ENCODE data around the gene AMMECR1. TPM values are rescaled to one million over a fixed set of nuclear protein-coding genes. Genes with fewer than 3 reads are reported as not detected.

Gene AMMECR1
- total RNA-seq, 4 donors from 2014 or later = 7.4 to 10.0 (median 8.2) TPM

DNA sequence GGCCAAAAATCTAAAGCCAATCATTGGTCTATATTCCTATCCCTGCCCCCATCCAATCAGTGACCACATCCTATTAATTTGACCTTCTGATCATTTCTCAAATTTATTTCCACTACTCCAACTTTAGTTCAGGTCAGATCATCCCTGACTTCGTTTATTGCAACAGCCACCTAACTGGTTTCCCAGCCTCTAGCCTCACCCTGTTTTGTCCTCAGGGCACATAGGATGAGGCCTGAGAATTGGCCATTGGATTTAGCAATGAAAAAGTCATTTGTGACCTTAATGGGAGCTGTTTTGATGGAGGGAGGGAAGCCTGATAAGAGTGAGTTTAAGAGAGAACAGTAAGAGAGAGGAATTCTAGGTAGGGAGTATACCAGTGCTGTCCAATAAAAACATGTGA, 155.0 kb downstream of the AMMECR1 start:
- Histone ChIP-seq H3K36me3 (no peaks in the 10 kb centered on the region), H3K9me3 (no peaks in the 10 kb centered on the region), H3K4me1 (no peaks in the 10 kb centered on the region), H3K27ac (no peak overlapping the region), H3K4me3 (no peak overlapping the region), H3K27me3 (no peaks in the 10 kb centered on the region)
- TF ChIP-seq, protein P1, sequence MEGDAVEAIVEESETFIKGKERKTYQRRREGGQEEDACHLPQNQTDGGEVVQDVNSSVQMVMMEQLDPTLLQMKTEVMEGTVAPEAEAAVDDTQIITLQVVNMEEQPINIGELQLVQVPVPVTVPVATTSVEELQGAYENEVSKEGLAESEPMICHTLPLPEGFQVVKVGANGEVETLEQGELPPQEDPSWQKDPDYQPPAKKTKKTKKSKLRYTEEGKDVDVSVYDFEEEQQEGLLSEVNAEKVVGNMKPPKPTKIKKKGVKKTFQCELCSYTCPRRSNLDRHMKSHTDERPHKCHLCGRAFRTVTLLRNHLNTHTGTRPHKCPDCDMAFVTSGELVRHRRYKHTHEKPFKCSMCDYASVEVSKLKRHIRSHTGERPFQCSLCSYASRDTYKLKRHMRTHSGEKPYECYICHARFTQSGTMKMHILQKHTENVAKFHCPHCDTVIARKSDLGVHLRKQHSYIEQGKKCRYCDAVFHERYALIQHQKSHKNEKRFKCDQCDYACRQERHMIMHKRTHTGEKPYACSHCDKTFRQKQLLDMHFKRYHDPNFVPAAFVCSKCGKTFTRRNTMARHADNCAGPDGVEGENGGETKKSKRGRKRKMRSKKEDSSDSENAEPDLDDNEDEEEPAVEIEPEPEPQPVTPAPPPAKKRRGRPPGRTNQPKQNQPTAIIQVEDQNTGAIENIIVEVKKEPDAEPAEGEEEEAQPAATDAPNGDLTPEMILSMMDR (IDR thresholded peaks at IDR 0.05) = no peak
- TF ChIP-seq POLR2A (IDR thresholded peaks at IDR 0.05) = no peak
- DNase-seq = no peak

DNA sequence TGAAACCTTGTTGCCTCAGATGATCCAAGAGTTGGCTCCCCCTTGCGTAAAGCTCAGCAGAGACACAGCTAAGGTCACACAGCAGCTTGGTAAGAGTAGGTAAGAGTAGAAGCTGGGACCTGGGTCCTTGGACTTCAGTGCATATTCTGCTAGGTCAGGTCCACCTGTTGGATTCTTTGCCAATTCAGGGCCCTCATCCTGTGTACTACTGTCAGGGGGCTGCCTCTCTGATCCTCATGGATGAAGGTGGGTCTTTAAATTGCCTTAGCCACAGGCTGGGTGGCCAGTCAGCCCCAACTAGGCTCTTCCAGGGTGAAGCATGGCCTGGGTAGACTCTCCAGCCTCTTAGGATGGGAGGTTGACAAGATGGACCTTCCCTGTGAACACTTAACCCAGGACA, 155.8 kb downstream of the AMMECR1 start:
- H3K27ac ChIP-seq = no peak overlapping the region
- no peak for DNase-seq
- H3K4me1 ChIP-seq = no peaks in the 10 kb centered on the region
- no peak overlapping the region for H3K4me3 ChIP-seq
- no peaks in the 10 kb centered on the region for H3K9me3 ChIP-seq
- H3K36me3 ChIP-seq = no peaks in the 10 kb centered on the region
- TF ChIP-seq POLR2A (IDR thresholded peaks at IDR 0.05) = no peak
- TF ChIP-seq, protein P1 (IDR thresholded peaks at IDR 0.05) = no peak
- H3K27me3 ChIP-seq = no peaks in the 10 kb centered on the region

DNA sequence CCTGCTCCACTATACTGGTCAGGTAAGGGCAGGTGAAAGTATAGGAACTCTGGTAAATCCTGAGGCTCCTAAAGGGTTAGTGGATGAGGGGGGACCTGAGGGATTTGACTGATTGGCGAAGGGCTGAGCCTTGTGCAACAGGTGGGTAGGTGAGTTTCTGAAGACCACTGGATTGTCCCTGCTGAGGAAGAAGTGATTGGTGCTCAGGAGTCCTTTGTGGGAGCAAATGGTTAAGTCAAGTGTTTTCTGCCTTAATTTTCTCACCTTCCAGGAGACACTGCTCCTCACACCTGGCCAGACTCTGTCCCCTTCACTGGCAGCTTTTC, 156.6 kb downstream of the AMMECR1 start:
- Histone ChIP-seq H3K36me3 (no peaks in the 10 kb centered on the region), H3K9me3 (no peaks in the 10 kb centered on the region), H3K27me3 (no peaks in the 10 kb centered on the region), H3K27ac (no peak overlapping the region), H3K4me1 (no peaks in the 10 kb centered on the region), H3K4me3 (no peak overlapping the region)
- DNase-seq = no peak
- TF ChIP-seq, protein P1 (IDR thresholded peaks at IDR 0.05) = no peak
- no peak for TF ChIP-seq POLR2A (IDR thresholded peaks at IDR 0.05)

DNA sequence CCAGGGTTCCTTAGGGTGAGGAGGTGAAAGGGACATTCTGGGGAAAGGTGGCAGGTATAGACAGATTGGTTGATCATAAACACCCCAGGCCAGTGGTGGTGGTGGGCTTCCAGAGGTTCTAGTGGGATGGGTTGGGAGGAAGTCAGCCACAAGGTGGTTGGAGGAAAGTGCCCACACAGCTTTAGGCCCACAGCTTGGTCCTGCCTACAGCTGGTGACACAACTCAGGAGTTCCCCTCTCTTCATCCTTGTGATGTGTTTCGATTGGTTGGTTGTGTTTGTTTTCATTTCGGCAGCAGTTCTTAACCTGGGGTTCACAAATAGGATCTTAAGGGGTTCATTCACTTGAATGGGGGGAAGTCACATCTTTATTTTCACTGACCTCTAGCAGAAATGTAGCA, 158.0 kb downstream of the AMMECR1 start:
- no peak overlapping the region for H3K4me3 ChIP-seq
- no peaks in the 10 kb centered on the region for H3K9me3 ChIP-seq
- no peaks in the 10 kb centered on the region for H3K36me3 ChIP-seq
- DNase-seq = no peak
- TF ChIP-seq, protein P1 (IDR thresholded peaks at IDR 0.05) = no peak
- no peak for TF ChIP-seq POLR2A (IDR thresholded peaks at IDR 0.05)
- H3K27me3 ChIP-seq = no peaks in the 10 kb centered on the region
- no peaks in the 10 kb centered on the region for H3K4me1 ChIP-seq
- H3K27ac ChIP-seq = no peak overlapping the region

DNA sequence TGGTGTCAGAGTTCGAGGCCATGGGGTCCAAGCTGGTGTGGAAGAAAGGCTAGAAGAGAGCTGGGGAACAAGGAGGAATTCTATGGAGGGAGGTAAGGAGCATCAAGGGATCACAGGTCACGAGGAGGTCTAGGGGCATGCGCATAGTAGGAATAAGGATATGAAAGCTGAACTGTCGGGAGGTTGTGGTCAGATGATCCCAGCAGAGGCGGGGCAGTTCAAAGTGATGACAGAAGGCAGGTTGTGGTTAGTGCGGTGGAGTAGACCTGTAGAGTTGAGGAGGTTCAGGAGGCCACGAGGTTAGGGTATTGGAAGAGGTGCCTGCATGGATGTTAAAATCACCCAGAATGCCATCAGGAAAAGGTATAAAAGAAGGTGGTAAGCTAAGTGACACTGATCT, 158.7 kb downstream of the AMMECR1 start:
- Histone ChIP-seq H3K27me3 (no peaks in the 10 kb centered on the region), H3K4me3 (no peak overlapping the region), H3K9me3 (no peaks in the 10 kb centered on the region), H3K27ac (no peak overlapping the region), H3K36me3 (no peaks in the 10 kb centered on the region), H3K4me1 (no peaks in the 10 kb centered on the region)
- peak in 1 of 3 donors; percentile 22 for DNase-seq
- TF ChIP-seq, protein P1 (IDR thresholded peaks at IDR 0.05) = no peak
- no peak for TF ChIP-seq POLR2A (IDR thresholded peaks at IDR 0.05)

DNA sequence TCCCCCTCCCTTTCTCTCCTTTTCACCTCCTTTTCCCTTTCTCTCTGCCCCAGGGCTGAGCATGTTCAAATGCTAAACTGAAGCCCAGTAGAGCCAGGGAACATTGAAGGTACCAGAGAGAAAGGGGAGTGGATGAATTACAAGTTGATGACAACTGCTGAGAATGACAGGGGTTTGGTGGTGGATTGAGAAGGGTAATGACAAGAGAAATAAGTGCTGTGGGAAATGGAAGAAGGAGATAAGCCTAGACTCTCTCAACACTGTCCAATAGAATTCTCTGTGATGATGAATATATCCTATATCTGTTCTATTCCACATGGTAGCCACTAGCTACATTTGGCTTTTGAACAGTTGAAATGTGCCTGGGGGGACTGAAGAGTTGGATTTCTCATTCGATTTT, 160.4 kb downstream of the AMMECR1 start:
- no peak for TF ChIP-seq POLR2A (IDR thresholded peaks at IDR 0.05)
- TF ChIP-seq, protein P1 (IDR thresholded peaks at IDR 0.05) = no peak
- no peak overlapping the region for H3K27ac ChIP-seq
- H3K9me3 ChIP-seq = no peaks in the 10 kb centered on the region
- no peaks in the 10 kb centered on the region for H3K36me3 ChIP-seq
- no peaks in the 10 kb centered on the region for H3K4me1 ChIP-seq
- DNase-seq = no peak
- H3K27me3 ChIP-seq = no peaks in the 10 kb centered on the region
- H3K4me3 ChIP-seq = no peak overlapping the region
